Measurements from ENCODE around the gene IFRD1.
"Not testable (repeated sequence)": the region's sequence is repeated elsewhere in the genome, so short reads cannot be mapped to it uniquely, and the experiment has no call there.

IFRD1 gene

DNA sequence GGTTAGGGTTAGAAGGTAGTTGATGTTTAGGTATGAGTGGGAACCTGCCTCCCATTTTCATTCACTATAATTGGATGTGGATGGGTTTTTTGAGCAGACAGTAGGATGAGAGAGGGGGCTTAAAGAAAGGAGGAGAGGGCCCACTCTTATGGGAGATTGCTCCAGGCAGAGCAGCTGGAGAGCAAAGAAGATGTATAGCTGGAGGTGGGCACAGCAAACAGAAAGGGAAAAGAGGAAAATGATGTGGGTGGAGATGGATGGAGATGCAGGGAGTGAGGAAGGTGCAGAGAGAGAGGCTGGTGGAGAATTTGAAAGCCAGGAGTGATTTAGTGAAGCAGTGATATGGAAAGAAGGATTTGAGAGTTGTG lies 60.5 kb downstream of the IFRD1 start:
- DNase-seq (ENCODE audit: low spot score), result no peak
- in situ Hi-C loops (cut with MboI; ENCODE audit: low sequenced_read_pairs, unreplicated experiment), result no loop called here

DNA sequence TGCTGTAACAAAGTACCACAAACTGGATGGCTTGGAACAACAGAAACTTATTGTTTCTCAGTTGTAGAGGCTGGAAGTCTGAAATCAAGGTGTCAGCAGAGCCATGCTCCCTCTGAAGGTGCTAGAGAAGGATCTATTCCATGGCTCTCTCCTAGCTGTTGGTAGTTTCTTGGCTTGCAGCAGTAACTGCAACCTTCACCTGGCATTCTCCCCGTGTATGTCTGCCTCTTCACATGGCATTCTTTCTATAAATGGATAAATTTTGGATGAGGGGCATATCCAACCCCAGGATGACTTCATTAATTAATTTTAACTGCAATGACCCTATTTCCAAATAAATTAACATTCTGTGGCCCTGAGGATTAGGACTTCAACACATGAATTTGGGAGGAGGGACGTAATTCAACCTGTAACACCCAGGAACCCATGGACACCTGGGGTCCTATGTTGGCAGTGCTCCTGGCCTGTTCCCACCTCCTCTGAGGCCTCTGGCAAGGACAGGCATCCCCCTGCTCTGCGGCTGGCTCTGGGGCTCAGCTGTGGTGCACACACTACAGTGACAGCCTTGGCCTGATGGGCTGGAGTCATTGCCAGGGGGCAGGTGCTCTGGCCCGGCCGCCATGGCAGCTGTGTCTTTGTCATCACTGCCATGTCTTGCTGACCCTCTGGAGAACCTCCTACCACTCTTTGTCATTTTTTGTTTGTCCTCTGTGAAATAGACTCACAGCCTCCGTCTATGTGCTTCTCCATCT lies 61.4 kb downstream of the IFRD1 start:
- TF ChIP-seq, protein P1, sequence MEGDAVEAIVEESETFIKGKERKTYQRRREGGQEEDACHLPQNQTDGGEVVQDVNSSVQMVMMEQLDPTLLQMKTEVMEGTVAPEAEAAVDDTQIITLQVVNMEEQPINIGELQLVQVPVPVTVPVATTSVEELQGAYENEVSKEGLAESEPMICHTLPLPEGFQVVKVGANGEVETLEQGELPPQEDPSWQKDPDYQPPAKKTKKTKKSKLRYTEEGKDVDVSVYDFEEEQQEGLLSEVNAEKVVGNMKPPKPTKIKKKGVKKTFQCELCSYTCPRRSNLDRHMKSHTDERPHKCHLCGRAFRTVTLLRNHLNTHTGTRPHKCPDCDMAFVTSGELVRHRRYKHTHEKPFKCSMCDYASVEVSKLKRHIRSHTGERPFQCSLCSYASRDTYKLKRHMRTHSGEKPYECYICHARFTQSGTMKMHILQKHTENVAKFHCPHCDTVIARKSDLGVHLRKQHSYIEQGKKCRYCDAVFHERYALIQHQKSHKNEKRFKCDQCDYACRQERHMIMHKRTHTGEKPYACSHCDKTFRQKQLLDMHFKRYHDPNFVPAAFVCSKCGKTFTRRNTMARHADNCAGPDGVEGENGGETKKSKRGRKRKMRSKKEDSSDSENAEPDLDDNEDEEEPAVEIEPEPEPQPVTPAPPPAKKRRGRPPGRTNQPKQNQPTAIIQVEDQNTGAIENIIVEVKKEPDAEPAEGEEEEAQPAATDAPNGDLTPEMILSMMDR (IDR thresholded peaks at IDR 0.05; ENCODE audit: borderline replicate concordance, control extremely low read depth, extremely low read depth, insufficient read depth, missing control alignments), result no peak
- DNase-seq (ENCODE audit: low spot score), result no peak
- in situ Hi-C loops (cut with MboI; ENCODE audit: low sequenced_read_pairs, unreplicated experiment), result no loop called here

More for the DNA sequence above, 60.5 kb downstream of the IFRD1 start:
- TF ChIP-seq, protein P1 (IDR thresholded peaks at IDR 0.05; ENCODE audit: borderline replicate concordance, control extremely low read depth, extremely low read depth, insufficient read depth, missing control alignments), result no peak

DNA sequence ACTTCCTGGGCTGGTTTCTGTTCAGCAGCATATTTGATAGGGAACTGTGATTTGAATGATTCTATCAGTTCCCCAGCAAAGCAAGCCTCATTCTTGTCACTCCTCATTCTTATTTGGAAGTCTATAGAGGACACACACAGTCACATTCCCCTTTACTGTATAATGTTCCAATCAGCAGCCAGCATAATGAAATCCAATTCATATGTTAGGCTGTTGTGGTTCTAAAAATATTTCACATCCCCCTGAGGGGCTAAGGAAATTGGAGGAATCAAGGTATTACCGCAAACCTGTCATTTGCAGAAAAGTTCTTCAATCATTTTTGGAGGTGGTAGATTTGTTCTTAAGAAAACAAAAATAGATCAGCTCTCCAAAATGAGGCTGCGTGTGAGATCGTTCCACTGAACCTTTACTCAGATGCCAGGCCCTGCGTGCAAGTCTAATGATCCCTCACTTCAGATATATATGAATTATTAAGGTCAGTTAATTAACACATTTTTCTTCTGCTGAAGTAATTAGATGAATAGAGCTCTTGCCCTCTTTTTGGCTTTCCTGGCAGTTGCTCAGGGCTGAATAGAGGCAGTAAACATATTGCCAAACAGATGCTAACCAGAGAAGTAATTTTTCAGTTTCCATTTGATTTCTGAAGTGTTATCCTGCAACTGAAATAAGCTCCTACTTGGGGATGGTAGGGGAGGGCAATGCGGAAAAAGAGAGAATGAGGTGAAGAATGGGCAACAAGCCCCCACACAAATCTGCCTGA lies 62.4 kb downstream of the IFRD1 start:
- no peak for DNase-seq (ENCODE audit: low spot score)
- TF ChIP-seq, protein P1 (IDR thresholded peaks at IDR 0.05; ENCODE audit: borderline replicate concordance, control extremely low read depth, extremely low read depth, insufficient read depth, missing control alignments), result no peak
- in situ Hi-C loops (cut with MboI; ENCODE audit: low sequenced_read_pairs, unreplicated experiment), result no loop called here

DNA sequence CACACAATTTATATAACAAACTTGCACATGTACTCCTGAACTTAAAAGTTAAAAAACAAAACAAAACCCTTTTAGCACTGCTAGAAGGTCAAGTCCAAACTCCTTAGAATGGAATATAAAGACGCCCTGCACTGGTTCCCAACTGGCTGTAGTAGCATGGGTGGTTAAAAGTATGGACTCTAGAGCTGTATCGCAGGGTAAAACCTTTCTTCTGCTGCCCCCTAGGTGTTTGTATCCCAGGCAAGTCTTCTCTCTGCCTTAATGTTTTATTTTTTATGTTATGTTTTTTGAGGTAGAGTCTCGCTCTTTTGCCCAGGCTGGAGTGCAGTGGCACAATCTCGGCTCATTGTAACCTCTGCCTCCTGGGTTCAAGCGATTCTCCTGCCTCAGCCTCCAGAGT lies 65.7 kb downstream of the IFRD1 start:
- TF ChIP-seq, protein P1 (IDR thresholded peaks at IDR 0.05; ENCODE audit: borderline replicate concordance, control extremely low read depth, extremely low read depth, insufficient read depth, missing control alignments), result no peak
- no peak for DNase-seq (ENCODE audit: low spot score)
- in situ Hi-C loops (cut with MboI; ENCODE audit: low sequenced_read_pairs, unreplicated experiment), result no loop called here

DNA sequence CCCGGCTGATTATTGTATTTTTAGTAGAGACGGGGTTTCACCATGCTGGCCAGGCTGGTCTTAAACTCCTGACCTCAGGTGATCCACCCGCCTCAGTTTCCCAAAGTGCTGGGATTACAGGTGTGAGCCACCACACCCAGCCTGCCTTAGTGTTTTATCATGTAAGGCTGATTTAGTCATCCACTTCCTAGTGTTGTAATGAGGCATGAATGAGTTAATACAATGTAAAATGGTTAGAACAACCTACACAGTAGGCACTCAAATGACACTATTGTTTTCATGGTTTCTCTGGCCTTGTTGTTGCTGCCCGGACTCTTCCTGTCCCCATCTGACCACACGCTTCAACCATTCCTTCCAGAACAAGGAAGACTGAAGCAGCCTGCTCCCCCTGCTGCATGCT lies 66.2 kb downstream of the IFRD1 start:
- in situ Hi-C loops (cut with MboI; ENCODE audit: low sequenced_read_pairs, unreplicated experiment); DNase-seq (ENCODE audit: low spot score): not testable (repeated sequence)

DNA sequence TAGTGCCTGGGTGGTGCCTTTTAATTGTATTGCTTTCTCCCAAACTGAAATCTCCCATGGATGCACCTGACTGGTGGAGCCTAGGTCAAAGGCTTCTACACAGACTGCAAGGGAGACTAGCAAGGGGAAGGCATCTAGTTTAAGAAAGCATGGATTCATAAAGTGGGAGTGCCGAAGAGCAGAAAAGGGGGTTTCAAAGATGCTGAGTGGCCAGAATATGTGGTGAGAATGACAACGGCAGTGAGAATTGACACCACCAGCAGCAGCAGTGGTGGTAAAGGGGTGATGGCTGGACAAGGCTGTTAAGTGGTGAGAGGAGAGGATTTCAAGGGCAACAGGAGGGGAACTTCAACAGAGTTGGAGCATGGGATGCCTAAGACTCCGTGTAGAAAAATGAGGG lies 67.2 kb downstream of the IFRD1 start:
- in situ Hi-C loops (cut with MboI; ENCODE audit: low sequenced_read_pairs, unreplicated experiment), result no loop called here
- no peak for DNase-seq (ENCODE audit: low spot score)

More for the DNA sequence above, 67.2 kb downstream of the IFRD1 start:
- TF ChIP-seq, protein P1 (IDR thresholded peaks at IDR 0.05; ENCODE audit: borderline replicate concordance, control extremely low read depth, extremely low read depth, insufficient read depth, missing control alignments), result no peak

Data from GM13976 (cell line).